ENCODE results near the gene KAZN.

- TF ChIP-seq ZNF384 (IDR thresholded peaks at IDR 0.05) (no peak), TARDBP (IDR thresholded peaks at IDR 0.05) (no peak), ELF4 (IDR thresholded peaks at IDR 0.05) (no peak), FOXK2 (IDR thresholded peaks at IDR 0.05) (no peak), HDGF (IDR thresholded peaks at IDR 0.05; ENCODE audit: borderline replicate concordance) (no peak), BHLHE40 (IDR thresholded peaks at IDR 0.05; ENCODE audit: borderline replicate concordance) (no peak), FOXA1 (IDR thresholded peaks at IDR 0.05) (no peak), ARNT (IDR thresholded peaks at IDR 0.05) (no peak), LEF1 (IDR thresholded peaks at IDR 0.05; ENCODE audit: borderline replicate concordance) (no peak), NFRKB (IDR thresholded peaks at IDR 0.05) (no peak), FOXM1 (IDR thresholded peaks at IDR 0.05; ENCODE audit: borderline replicate concordance) (no peak)
Measured at GRCh38 chr1:14742181-14742980, 143.9 kb downstream of the KAZN start.

Measured in HEK293T (cell line).